ENCODE measurements around the gene RPP25.

The RPP25 gene, protein sequence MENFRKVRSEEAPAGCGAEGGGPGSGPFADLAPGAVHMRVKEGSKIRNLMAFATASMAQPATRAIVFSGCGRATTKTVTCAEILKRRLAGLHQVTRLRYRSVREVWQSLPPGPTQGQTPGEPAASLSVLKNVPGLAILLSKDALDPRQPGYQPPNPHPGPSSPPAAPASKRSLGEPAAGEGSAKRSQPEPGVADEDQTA

DNA sequence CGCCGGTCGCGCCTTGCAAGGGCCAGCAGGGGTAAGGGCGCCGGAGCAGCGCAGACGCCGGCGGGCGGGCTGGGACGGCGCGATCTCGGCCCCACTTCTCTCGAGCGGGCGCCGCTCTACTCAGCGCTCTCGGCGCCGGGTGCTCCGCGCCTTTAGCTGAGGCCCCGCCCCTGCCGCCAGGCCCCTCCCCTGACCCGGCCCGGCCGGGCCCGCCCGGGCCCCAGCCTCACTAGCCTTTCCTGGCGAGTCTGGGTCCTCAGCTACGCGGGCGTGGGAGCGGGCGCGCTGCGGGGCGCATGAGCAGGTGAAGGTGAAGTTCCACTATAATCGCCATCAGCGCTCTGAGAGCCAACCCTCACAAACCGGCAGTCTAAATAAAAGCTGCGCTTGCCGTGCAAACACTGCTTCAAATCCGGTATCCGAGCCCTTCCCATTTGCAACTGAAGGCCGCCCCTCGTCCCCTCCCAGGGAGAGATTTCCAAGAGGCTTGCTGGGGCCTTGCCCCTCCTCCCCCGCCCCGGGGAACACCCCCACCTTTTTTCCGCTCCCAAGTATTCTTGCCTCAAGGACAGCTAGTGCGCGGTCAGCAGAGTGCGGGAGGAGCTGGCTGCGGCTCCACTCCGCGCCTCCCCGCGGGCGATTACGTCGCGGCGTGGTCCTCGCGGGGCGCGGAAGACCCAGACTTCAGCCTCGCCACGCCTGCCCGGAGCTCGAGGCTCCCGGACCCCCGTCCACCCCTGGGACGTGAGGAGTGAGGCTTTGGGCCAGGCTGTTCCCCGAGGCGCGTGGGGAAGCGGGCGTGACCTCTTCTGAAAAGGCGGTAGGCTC, at the start of gene RPP25:
Gene RPP25 (minus strand): TSS at position 125 of the 828 bp plus-strand sequence. CDS start 189 bp downstream, outside the sequence.
- DNase-seq: peak; percentile 87

DNA sequence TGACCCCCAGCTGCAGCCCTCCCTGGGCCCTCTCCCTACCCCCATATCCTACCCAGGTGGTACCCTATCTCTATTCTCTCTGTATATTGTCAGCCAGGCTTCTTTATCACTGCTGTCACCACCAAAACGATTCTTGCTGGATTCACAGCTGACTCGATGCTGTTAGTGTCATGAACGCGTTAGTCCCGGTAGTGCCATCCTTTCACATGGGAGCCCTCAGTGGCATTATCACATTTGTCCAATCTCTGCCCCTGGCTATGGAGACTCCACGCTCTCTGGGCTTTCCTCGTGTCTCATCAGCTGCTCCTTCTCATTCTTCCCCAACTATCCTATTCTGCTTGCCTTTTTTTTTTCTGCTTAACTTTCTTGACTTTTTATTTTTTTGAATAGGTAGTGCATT, 45.8 kb upstream of the RPP25 start:
- DNase-seq: no peak

DNA sequence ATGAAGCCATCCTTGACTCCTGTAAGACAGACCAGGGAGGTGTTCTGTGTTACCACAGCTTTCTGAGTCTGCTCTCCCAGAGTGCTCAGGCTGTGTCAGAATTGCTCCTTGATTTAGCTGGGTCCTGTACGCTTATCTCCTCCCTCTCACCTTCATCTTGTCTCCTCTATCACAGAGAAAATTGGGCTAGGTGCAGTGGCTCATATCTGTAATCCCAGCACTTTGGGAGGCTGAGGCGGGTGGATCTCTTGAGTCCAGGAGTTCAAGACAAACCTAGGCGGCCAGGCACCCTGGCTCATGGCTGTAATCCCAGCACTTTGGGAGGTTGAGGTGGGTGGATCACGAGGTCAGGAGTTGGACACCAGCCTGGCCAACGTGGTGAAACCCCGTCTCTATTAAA, 44.7 kb upstream of the RPP25 start:
- DNase-seq: no peak

DNA sequence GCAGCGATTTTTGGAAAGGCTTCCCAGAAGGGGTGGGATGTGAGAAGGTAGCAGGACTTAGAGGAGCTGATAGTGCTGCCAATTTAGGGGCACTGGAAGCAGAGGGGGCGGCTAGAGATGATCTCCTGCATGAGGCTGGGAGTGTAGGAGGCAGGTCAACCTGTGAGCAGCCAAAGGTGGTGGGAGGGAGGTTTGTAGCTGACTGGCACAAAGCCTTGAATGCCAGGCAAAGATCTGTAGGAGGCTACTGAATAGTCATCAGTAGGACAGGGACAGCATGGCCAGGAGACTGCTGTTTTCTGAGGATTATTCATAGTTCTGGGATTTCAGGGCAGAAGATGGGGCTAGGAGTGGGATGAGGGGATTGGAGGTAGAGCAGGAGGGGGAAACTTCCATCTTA, 41.0 kb upstream of the RPP25 start:
- DNase-seq: no peak

DNA sequence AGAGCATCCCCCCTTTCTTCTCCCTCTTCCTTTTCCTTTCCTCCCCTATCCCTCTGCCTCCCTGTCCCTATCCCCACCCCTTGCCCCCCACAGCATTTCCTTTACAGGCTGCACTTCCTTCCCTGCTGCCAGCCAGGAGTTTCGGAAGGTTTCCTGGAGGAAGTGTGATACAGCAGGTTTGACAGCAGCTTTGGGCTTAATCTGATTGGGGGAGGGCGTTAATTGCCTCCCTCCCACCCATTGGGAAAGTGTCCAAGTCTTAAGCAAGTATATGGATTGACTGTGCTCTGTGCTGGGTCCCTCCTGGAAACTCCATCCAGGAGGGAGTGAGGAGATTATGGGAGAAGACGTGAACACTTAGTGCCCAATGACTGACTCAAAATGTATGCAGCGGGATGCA, 40.6 kb upstream of the RPP25 start:
- no peak for DNase-seq

DNA sequence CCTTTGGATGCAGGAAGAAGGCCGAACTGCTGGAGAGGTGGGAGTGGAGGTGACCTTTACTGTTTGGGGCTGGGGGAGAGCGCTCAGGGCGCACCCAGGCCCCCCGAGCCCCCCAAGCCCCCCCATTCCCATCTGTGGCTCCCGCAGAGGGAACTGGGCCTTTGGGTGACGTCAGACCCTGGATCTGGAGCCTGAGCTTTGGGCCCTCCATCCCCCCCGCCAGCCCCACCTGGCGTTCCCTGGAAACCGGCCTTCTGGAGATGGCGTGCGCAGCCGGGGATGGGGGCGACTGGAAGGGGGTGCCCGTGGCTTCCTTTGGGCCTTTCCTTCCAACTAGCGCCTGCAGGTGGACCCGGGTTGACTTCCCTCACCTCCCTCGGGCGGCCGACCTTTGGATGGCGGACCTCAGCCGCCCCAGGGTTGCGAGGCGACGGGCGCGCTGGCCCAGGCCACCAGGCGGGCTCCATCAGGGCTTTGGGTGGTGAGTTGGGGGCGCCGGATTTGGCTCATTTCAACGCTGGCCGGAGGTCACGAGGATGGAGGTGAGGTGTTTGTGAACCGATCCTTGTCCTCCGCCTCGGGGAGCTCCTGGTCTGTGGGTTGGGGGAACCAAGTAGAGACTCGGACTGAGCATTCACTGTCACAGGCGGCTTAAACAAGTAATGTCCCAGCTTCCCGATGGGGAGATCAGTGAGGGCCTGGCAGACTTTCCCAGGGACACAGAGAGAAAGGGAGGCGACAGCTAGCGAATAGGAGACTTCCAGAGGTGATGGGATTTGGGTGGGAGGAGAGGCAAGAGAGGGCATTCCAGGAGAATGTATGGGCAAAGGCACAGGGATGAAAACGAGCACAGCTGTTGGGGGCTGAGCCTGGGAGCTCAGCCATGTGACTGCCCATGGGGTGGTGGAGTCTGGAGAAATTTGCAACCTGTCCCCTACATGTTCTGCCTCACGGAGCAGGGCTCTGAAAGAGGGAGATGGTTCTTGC, 39.5 kb upstream of the RPP25 start:
- no peak for DNase-seq

DNA sequence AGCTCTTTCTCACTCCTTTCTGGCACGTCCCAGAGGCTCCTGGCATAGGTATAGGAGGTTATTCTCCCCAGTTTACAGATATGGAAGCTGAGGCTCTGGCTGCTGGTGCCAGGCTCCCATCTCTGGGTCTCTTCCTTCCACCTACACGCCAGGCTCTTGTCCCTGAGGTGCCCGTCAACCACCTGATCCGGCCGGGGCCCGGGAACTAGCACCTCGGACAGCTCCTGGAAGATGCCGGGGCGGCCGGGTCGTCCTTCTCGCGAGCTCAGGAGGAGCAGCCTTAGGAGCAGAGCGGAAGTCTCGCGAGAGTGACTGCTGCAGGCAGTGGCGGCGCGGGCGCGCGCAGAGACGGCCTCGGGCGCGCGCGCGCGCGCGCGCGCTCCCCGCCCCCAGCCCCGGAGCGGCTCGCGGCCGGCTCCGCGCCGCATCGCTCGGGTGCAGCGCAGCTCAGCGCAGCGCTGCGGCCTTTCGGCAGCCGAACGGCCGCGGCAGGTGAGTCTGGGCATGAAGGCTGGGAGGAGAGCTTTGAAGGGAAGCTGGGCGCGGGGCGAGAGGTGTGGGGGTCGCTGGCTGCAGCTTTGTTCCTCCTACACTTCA, 38.7 kb upstream of the RPP25 start, which contains the start of gene SCAMP5:
Gene SCAMP5 (plus strand): TSS at position 382 of the 597 bp plus-strand sequence. CDS start 16,277 bp downstream, outside the sequence.
- peak; percentile 95 for DNase-seq

DNA sequence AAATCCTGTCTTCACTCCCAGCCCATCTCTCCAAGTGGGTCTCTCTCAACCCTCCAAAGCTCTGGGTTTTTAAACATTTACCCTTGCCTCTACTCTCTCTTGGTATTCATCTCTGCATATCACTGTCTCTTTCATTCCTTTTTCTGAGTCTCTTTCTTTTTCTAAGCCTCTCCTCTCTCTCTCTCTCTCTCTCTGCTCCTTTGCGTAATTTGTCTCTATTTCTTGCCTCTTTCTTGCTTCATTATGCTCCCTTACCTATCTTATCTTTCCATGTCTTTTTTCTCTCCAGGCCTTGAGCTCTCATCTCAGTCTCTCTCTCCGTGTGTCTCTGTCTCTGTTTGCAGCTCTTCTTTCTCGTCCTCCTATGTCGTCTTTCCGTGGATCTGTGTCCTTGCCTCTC, 38.1 kb upstream of the RPP25 start:
- no peak for DNase-seq

DNA sequence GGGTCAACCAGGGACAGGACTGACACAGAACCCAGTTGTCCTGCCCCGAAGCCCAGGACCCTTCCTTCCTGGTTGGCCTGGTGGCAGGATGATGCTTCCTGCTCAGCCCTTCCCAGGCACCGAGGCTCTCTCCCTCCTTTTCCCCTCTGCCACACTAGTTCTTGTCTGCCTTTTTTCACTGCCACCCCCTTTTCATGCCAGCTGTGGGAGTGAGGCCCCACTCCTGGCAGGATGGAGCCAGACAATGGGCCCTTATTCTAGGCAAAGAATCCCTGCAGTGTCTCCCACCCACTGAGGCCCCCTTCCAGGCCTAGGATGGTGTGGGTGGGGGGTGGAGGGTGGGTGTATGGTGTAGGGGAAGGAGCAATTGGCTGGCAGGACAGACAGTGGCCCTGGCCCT, 37.7 kb upstream of the RPP25 start:
- DNase-seq: no peak

DNA sequence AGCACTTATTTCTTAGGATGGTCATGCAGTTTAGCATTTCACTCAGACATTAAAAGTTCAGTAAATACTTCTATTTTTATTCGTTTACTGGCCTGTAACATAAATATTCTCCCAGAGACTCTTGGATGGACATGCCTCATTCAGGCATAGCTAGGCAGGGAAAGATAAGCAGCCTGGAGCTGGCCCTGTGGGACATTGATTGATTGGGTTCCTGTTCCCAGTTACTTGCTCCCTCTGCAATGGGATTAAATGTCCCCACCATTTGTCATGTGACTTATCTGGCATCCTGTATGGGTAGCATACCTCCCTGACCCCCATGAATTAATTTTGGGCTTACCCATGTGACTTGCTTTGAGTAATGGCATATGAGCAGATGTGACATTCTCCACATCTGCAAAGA, 36.0 kb upstream of the RPP25 start:
- DNase-seq: no peak

DNA sequence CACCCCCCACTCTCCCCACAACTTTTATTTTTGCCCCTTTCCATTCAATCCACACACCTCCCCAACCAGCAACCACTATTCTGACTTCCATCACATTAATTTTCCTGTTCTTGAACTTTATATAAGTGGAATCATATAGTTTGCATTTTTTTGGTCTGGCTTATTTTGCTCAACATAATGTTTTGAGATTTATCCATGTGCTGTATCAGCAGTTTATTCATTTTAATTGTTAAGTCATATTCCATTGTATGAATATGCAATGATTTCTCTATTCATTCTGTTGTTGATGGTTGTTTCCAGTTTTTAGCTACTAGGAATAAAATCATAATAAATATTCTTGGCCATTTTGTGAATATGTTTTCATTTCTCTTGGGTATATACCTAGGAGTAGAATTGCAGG, 33.0 kb upstream of the RPP25 start:
- no peak for DNase-seq

DNA sequence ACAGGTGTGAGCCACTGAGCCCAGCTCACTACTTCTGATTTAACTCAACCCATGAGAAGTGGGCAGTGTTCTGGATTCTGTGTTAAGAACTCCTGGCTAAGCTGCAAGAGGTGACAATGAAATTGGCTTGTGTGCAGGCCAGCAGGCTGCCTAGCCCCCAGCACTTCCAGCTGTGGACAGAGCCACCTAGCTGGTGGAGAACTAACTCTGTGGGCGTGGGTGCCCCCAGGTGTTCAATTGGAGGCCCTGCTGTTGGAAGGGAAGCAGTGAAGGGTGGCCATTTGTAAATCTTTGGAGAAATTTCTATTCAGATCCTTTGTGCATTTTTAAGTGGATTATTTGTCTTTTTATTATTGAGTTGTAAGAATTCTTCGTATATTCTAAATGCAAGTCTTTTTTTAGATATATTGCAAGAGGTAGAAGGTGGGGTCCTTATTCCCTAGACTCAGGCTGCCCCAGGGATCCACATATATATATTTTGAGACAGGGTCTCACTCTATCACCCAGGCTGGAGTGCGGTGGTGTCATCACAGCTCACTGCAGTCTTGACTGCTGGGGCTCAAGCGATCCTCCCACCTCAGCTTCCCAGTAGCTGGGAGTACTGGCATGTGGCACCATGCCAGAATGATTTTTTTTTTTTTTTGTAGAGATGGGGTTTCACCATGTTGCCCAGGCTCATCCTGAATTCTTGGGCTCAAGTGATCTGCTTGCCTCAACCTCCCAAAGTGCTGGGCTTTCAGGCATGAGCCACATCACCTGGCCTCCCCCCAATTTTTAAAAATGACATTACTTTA, 31.6 kb upstream of the RPP25 start:
- DNase-seq: peak; percentile 60

DNA sequence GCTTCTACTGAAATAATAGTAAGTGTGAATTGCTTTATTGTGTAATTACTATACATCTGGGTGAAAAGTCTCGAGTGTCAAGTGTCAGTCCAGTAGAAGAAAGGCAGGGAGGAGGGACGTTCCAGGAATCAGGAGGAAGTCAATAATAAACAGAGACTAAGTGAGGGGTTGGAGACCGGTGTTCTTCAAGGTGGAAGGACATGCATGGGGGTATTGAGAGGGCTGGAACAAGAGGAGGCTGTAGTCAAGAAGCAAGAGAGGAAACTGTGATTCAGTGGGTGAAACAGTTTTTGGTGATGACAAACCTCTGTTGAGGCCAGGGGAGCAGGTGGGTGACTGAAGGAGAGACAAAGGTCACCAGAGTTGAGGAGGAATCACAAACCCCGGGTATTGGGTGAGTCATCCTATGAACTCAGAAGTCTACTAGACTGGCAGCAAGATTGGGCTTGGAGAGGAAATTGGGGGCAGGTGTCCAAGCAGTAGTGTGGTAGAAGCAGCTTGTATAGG, 27.2 kb upstream of the RPP25 start:
- DNase-seq: peak; percentile 85

DNA sequence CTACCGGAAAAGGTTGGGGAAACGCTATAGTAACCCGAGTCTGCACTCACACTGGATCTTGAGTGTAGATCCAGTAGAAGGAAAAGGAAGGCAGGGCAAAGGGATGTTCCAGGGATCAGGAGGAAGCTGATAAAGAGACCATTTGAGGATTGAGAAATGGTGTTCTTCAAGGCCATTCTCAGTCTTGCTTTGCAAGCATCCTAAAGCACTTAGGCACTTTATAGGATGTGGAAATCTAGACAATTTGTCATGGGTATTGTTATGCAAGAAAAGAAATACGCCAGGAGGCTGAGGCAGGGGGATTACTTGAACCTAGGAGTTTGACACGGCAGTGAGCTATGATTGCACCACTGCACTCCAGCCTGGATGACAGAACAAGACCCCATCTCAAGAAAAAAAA, 25.6 kb upstream of the RPP25 start:
- no peak for DNase-seq

DNA sequence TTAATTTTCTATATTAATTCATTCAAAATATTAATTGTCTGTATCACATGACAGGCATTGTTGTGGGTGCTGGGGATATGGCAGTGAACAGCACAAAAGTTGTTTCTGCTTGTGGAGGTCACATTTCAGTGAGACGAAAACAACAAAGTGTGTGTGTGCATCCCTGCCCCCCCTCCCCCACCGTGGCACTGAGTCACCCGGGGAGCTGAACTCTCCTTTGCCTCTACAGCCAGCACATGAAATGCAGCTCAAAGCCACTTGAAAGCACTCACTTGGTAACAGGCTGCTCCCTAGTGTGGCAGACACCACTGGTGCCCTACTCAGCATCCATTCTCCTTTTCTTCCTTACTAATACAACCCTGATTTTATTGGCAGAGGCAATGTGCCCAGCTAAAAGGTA, 21.9 kb upstream of the RPP25 start:
- DNase-seq: peak; percentile 71

DNA sequence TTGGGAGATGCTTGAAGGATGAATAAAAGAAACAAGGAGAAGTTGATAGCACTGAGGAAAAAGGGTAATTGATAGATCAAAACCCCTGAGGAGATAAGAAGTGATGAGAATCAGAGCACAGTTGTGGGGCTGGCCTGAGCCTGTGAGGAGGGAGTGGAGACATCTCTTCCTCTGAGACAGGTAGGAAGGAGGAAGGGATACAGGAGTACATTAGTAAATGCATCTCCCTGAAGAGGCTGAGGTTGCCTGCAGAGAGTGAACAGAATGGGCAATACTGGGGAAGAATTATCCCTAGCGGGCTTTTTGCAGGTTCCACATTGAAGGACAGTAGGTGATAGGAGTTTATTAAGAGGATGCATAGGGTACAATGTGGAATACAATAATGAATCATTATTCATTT, 21.5 kb upstream of the RPP25 start:
- no peak for DNase-seq

DNA sequence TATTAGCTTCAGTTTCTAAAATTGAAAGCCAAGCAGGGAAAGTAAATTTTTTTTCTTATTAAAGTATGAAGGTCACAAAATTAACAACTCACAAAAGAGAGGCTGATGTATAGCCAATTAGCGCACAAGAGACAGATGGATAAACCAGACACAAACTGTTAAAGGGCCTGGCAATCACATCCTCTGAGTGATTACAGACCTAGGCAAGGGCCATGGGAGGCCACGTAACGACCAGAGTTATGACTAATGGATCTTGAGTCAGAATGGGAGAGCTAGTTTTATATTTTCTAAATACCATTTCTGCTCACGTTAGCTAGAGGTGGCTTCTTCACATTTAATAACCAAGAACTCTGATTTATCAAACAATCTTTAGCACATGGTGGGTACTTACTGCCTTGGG, 21.0 kb upstream of the RPP25 start:
- DNase-seq: peak; percentile 79

DNA sequence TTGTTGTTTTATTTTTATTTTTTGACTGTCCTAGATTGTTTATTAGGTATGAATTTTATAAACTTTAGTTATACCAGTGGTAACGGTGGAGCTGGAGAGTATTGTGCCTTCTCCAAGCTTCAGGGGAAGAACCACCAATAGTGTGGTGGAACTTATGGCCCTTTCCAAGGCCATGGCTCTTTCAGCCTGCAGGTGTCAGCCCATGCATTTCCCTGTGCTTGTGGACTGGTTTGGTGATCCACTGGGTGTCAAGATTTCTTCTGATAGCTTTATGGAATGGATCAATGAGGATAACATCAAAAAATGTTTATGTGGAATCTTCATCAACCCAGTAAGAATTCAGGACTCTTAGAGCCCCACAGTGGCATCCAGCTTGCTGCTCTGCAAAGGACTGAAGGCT, 19.6 kb upstream of the RPP25 start:
- DNase-seq: no peak

DNA sequence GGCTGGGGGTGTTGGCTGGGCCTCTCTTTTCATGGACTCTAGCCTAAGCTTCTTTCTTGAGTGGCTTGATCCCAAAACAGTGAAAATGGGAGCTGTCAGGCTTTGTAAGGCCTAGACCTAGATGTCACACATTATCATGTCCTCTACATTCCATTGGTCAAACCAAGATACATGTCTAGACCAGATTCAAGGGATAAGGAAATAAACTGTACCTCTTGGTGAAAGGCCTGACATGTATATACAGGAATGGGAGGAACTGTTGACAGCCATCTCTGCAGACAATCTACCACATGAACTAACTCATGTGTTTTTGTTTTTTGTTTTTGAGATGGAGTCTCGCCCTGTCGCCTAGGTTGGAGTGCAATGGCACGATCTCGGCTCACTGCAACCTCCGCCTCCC, 11.1 kb upstream of the RPP25 start:
- no peak for DNase-seq

DNA sequence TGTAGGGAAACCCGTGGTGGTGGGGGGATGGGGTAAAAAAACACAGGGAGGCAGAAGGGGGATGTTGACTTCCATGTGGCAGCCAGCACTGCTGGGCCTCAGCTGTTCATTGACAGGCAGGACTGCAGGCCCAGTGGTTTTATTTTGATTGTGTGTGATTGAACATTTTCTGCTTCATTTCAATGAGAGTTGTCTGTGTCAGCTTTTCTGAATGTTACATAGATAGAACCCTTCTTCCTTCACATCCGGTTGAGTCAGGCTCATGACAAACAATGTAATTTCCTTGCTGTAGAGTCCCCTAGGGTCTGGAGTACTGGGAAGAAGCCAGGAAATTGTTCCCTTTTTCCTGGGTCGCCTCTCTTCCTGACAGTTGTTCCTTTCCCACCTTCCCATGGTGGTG, 8.2 kb upstream of the RPP25 start:
- no peak for DNase-seq

DNA sequence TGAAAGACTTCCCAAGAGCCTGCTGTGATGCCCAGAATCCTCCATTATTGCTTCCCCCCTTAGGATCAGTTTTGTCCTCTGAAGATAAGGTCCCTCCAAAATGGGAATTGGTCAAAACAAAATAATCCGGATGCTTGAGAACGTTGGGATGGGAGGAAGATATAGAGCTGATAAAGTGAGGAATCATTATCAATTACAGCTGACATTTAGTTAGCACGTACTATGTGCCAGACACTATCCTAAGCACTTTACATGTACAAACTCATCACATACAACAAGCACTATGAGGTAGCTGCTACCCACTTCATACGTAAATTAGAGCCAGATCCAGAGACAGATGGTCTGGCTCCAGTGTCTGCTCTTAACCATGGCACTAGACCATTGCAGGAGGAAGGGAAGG, 6.6 kb upstream of the RPP25 start:
- DNase-seq: no peak

DNA sequence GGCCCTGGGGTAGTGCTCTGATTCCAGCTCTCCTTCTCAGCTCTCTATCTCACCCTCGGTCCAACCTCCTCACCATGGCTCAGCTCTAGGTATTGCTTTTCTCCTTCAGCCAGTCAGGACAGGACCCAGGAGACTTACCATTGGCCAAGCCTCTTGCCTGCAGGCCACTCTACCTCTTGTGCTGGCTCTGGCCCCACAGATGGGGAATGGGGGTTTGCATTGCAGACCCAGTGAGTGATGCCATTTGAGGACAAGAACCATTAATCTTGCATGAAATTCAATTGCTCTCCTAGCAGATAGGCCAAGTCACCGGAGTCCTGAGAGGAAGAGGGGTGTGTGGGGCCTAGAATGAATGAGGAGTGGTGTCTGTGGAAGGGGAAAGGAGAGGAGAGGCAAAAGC, 6.1 kb upstream of the RPP25 start:
- DNase-seq: no peak

All from activated CD4-positive, alpha-beta T cell treated with anti-CD3 and anti-CD28 coated beads, Interleukin-2, Interleukin-6, amounts not matched to agents 100 ng/mL and 50 ng/mL, durations not matched to agents 16 hours and 8 hours (primary cell).